NCI-H1436 treated with DMSO at 0.1 percent for 48 hours (cell line): ENCODE results near the gene PACRG.

Experiments used
- DNase-seq: peaks from one replicate; lab custom pipeline; 2025; lab: John Stamatoyannopoulos, UW

PACRG gene

DNA sequence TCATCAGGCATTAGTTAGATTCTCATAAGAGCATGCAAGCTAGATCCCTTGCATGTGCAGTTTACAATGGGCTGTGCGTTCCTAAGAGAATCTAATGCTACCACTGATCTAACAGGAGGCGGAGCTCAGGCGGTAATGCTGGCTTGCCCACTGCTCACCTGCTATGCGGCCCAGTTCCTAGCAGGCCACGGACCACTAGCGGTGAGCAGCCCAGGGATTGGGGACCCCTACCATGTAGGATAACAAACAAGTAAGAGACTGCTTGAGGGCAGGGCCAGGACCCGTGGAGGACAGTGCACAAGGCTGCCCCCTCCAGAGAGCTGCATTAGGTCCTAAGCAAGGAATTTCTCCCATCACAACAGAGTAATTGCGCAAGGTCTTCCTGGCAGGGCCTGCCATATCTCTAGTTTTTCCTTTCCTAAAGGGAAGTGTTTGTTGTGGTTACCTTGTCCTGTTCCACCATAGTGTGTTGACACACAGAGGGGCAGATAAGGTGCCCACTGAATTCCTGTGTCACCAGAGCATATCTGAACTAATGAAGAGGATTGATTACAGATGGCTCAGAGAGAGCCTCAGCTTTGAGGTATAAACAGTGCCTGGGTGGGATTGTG, 58.0 kb downstream of the PACRG start:
- no peak for DNase-seq

DNA sequence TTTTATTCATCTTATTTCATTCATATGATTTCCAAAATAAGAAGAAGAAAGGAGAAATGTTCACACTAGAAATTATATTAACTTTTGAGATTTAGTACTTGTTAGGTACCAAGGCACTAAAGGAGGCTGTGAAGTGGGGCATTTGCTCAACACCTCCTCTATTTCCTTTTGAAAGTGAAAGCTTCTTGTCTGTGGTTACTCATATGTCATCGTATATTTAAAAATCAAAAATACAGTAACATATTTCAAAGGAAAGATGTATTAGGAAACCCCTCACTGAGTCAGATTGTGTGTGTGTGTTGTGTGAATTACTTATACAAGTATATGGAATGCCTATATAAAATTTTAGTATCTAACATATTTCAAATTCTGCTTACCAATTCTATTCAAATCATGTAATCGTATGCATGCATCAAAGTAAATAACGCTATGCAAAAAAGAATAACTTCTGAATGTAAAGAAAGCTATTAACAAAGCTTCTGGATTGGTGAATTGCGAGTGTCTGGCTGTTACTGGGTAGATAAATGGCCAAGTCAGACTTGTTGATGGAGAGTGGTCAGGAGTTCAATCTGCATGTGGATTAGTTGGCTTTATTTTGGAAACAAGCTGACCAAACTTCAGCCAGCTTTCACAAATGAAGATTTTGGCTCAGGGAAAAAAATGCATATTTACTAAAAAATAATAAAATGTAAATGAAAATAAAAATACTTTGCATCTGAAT, 70.9 kb downstream of the PACRG start:
- no peak for DNase-seq

DNA sequence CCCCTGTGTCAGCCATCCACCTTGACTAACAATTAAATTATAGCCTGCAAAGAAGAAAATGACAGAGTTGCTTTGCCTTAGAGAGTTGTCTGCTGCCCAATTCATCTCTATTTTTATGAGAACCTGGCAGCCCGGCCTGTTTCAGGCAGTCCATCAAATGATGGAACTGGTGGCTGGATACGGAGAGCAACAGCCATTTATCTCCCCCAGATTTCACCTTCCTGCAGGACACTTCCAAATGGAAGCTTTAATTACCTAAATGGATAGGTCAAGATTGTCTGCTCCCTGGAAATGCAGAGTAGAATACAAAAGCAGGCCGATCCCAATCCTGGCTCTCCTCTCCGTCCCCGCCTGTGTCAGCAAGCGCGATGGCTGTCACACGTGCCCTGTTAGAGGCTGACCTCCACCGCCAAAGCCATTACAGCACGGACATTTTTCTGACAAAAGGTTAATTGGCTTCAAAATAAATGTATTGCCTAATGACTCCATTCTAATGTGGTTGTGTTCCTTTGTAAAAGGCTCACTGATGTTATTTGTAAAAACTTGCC, 86.7 kb downstream of the PACRG start:
- no peak for DNase-seq

DNA sequence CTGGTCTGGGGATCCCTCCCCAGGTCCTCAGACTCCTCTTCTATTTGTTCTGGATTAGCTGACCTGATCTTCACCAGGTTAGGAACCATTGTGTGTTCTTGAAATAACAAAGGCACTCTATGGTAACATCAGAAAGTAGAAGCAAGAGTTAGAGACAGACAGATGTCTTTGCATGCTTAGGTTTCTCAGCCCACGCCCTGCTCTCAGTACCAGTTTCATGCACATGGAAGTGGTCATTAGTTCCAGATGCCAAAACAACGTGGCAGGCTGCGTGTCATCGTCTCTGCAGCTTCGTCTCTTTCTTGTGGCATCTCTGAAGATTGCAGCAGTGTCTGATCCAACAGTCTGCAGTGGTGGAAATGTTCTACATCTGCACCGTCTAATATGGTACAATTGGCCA, 89.4 kb downstream of the PACRG start:
- no peak for DNase-seq

DNA sequence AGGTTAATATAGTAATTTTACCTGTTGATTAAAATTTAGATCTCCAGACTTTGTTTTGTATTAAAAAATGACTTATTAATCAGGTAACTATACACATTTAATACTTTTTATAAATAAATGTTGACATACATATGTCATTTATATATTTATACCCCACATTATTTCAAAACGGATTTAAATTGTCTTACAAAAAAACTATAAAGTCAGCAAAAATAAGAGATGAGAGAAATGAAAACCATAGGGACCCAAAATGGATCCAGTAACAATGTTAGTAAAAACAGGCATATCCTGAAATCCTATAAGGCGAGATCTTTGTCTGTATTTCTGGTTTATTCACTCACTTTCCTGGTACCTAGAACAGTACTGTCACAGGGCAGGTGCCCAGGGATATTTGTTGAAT, 91.5 kb downstream of the PACRG start:
- no peak for DNase-seq

DNA sequence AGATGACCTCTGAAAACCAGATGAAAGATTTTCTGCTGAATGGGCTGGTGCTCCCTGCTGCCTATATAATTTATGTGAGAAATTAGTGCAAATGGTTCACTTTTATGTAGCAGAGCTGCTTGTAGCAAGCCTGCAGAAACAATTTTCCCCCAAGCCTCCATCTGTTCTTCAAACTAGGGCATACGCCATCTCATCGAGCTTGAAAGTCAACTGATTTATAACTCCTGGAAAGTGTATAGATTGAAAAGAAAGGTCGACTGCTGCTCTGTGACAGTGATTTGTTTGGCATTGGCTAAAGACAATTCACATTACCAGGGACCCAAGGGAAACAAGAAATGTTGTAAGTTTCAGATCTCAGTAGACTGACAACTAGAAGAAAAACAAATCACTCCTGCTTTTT, 93.3 kb downstream of the PACRG start:
- no peak for DNase-seq

DNA sequence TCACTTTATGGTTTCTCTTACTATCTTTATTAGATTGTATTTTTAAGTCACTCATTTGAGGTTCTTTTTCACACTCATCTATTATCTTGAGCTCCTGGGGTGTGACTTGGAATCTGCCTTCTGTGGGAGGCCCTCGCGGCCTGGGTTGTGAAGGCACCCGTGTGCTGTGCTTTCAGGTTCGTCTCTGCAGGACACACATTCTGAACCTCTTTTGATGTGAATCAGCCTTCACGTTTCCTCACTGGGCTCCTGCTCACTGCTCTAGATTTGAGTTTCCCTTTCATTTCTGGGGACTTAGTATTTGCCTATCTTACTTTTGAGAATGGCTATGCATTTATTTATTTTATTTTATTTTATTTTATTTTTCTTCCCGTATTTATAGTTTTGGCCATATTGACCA, 97.8 kb downstream of the PACRG start:
- no peak for DNase-seq

DNA sequence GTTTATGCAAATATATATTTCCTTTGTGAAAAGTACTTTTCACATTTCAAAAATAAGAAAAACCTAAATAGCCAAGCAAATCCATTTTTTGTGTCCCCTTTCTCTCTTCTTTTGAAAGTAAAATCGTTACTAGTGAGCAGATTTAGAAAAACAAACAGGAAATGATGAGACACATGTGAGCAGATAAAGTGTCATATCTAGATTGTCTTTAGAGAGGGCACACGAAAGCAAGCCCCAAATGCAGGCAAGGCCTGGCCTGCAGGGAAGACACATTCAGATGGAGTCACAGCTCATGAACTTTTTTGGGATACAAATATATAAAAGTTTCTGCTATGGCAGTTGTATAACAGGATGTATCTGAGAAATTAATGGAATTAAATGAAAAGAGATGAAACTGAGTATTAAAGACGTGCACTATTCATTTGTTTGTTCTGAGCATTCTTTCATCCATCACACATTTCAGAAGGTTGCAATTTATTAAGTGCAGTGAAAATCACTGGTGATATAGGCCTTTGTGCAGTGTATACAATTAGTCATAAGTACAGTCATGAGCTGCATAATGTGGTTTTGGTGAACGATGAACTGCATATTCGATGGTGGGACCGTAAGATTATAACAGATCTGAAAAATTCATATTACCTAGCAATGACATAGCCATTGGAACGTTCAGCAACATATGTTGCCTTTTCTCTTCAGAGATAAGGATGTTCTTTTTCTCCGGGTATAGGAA, 101.4 kb downstream of the PACRG start:
- DNase-seq = no peak

DNA sequence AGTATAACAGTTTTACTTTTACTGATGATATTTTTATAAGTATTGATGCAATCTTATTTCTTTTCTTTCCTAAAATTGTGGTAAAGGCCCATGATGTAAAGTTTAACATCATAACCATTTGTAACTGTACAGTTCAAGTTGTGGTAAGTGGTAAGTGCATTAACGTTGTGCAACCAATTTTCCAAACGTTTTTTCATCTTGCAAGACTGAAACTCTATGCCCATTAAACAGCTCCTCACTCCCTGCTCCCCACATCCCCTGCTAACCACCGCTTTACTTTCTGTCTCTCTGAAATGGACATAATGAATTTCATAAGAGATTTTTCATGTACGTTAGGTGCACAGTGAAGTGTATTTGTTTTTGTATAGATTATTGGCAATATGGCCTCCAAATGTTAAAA, 106.0 kb downstream of the PACRG start:
- no peak for DNase-seq

DNA sequence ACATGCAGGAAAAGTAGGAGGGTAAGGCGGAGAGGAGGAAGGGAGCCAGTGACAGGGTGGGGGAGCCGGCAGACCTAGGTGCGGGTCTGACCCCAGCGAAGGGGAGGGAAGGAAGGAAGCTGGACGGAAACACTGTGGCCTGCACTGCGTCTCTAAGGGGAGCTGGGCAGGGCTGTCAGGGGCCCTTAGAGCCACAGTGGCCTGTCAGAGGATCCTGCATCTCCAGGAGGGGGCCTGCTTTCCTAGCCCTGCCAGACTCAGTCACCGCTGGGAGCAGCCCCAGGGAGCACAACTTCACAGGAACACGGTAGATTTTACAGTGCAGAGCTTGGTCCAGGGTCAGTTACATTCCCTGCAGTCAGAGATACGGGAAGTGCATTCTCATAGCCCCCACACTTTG, 118.2 kb downstream of the PACRG start:
- no peak for DNase-seq

DNA sequence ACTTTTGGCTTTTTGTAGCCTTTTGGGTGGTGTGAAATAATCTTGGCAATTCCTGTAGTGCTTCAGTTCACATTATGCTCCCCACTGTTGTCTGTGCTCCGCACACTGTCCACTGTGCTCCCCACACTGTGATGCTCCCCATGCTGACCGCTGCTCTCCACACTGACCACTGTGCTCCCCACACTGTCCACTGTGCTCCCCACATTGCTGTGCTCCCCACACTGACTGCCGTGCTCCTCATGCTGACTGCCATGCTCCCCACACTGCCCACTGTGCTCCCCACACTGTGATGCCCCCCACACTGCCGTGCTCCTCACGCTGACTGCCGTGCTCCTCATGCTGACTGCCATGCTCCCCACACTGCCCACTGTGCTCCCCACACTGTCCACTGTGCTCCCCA, 118.9 kb downstream of the PACRG start:
- DNase-seq = no peak

DNA sequence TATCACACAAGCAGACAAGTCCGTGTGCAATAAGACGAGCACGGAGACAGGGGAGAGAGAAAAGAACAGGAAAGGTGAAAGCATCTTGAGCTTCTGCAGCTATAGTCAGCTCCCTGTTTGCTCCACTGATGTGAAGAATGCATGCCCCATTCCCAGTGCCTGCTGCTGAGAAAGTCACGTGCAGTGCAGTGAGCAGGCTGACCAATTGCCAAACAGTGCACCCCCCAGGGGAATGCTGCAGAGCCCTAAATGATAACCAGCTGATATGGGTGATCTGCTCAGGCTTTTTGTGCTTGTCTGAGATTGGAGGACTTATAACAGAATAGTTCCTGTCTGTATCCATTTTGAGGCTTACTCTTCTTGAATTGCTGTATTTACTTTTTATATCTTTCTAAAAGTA, 121.5 kb downstream of the PACRG start:
- no peak for DNase-seq

DNA sequence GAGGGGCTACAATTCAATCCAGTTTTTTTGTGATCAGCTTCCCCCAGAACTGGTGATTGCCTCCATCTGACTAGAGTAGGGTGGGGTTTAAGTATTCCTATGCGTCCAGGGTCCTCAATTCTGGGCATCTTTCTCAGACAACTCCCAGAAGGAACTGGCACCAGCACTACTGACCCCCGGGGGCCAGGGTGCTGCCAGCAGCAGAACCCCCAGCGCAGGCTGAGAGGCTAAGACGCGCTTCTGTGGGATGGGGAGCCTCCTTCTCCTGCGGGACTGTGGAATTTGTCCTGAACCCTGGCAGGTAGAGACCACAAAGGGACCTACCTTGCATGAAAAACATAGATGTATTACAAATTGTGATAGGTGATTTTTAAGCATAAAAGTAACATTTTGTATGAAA, 124.4 kb downstream of the PACRG start:
- DNase-seq = no peak

DNA sequence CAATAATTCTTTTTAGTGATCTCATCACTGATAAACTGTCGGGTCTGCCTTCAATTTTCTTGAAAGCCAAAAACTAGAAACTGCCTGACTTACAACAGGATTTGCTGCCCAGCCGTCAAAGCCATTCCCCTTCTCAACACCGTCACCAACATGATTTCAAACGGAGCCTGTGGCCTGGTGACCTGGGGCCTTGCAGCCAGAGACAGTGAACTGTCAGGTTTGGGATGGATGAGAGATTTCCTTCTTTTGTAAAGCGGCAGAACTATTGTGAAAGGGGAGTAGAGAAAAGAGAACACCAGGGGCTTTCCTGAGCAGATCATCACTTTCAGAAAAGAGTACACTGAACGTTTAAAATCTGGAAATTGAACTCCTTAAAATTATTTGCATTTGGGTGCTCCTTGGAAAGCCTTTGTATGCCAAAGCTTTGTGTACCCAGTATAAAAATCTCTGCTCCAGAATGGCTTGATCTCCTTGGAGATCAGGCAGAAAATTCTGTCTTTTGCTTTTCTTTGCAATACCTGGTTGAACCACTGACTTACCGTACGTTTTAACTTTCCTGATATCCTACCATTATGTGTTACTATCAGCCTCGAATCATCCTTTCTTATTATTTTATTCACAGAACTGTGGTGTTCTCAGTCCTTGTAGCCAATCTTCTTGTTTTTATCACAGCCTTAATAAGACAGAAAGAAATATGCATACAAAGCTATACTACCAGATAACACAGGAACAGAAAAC, 125.2 kb downstream of the PACRG start:
- no peak for DNase-seq

DNA sequence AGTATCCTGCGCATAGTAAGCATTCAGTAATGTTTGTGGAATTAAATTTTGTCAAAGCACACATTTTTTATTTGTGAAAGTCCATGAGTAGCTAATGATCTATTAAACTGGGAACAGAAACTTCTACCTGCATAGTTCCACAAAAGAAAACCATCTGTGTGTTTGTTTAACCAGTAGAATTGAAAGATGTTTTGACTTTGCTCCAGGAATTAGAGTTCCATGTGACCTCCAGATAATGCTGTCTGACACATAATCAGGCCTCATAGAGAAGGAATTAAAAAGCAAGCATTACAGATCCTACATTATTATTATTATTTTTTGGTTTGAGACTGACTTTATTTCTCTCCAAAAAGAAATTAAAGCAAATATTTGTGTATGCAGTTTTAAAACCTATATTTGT, 126.5 kb downstream of the PACRG start:
- no peak for DNase-seq

DNA sequence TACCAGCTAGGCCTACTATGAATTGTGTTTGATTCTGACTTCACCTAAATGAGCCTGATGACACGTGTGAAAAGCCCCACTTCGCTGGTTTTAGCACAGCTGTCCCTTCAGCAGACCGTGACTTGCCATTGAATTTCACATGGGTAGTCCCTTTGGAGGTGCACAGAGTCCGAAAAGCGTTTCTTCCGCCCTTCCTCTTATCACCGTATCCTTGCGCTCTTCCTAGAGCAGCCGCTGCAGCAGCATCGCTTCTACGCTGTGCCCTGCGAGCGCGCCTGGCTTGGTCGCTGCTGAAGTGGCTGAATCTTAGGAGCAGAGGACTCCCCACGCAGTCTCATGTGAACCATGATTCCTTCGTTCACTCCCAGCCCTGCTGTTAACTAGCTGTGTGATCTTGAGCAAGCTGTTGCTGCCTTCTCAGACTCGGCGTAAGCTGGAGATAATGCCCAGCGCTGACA, 127.0 kb downstream of the PACRG start:
- no peak for DNase-seq

DNA sequence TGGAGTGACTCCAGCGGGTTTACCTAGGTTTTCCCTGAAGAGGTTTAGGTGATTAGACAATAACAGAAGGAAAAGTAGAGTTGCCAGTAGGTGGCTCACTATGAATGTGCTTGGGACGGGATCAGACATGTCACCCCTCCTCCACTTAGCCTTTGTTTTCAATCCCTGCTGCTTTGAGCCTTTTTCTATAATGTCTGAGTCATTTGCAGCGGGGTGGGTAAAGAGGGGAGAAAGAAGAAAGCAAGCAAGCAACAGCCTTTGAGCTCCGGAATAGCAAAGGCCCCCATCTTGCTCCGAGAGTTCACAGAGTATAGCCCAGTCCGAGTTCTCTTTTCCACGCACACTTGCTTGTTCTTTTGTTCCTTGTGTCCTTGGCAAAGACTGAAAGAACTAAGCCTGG, 129.1 kb downstream of the PACRG start:
- peak; percentile 12 for DNase-seq

DNA sequence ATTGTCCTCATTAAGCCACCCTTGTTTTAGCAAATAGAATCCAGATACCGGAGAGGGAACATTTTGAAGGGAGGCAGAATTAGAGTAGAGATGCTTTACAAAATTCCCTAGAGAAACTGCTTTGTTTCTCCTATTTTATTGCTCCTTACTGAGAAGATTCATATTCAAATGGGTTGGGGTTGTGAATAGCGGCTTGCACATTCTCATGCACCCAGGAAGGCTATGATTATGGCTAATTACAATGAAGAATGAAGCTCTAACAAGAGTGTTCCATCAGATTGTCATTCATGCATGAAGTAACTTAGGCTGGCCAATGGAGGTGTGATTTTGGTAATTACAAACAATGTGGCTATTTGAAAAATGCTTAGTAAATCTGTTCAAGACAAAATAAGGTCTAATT, 129.6 kb downstream of the PACRG start:
- DNase-seq = no peak

DNA sequence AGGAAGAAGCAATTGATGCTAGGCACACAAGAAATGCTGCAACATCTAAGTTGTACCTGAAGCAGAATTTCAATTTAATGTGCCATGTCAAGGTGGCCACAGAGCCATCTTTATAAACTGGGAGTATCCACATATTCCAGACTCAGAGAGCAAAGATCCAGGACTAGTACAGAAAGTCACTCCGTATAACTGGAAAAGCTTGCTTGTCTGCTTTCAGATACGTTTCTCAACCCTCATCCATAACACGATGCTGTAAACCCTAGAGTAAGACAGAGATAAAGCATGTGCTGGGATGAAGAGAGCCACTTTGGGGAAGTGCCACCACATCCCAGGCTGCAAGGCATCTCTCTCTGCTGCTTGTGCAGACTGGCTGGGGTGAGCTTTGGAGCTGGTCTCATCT, 134.7 kb downstream of the PACRG start:
- DNase-seq = no peak

DNA sequence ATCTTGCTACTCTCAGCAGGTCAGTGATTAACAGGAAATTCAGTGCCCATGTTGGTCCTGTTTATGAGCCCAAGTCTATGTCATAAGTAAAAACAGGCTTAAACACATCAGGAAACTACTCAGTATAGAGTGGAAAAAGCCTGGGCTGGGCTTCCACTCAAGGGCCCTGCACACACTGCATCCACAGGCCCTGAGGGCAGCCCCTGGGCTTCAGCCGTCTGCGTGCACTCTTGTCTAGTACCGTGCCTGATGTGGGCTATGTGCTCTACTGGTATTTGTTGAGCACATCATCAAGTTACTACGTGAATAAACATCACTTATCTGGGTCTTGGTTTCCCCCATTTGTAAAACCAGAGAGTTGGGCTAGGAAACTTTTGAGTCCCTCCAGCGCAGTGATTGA, 135.2 kb downstream of the PACRG start:
- DNase-seq = no peak

DNA sequence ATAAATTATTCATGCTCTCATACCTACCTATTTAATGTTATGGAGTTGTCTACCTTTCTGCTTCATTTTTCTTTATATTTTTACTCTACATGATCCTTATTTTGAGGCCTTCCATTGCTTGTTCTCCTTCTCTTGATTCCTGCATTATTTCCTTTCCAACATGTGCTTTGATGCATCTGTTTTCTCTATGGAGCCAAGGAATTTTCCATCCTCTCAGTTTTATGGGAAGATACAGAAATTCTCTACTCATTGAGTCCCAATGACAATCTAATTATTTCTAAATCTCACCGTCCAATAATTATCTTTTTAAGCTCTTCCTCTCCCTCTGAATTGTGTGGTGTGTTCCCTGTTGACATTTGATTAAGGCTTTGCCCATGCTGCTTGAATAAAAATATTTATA, 136.0 kb downstream of the PACRG start:
- no peak for DNase-seq

DNA sequence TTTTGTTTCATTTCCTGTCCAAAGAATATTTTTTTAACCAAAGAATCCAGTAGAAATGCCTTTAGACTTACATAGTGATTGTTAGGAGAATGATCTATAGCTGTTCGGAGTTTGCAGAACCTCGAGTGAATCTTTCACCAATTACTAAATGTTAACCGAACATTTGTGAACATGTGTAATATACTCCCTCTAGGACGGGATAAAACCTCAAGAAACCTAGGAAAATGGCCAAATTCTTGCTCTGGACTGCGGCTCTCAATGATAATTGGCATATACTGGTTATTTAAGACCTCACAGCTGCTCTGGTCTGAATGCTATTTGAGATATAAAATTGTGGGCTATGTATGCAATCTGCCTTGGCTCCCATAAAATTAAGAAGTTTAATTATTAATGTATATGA, 137.1 kb downstream of the PACRG start:
- DNase-seq = no peak
